GM12801 (cell line): Measurements from ENCODE around the gene AMPH.

Source experiments
- CTCF ChIP-seq: IDR thresholded peaks from one replicate; pipeline ENCODE4 v1.5.1; 2011; ENCODE audit warnings: control low read depth; ENCODE audit not compliant: insufficient read length; ENCODE audit errors: extremely low read depth

The AMPH gene

GRCh38 chr7:38630720-38631673 is at the start of gene AMPH:
TSS of gene AMPH (minus strand) at chr7:38631373. CDS start at chr7:38631351, 22 bp downstream.
- TF ChIP-seq CTCF: no peak

- TF ChIP-seq CTCF: no peak
Measured at GRCh38 chr7:38679419-38679818, 48.2 kb upstream of the AMPH start.

GRCh38 chr7:38678698-38679054 is 47.5 kb upstream of the AMPH start:
- no peak for TF ChIP-seq CTCF

- TF ChIP-seq CTCF: no peak
Measured at GRCh38 chr7:38677981-38678697, 47.0 kb upstream of the AMPH start.

GRCh38 chr7:38675494-38676106 is 44.4 kb upstream of the AMPH start:
- TF ChIP-seq CTCF: no peak

- no peak for TF ChIP-seq CTCF
Measured at GRCh38 chr7:38674513-38674912, 43.3 kb upstream of the AMPH start.

- no peak for TF ChIP-seq CTCF
Measured at GRCh38 chr7:38673795-38674194, 42.6 kb upstream of the AMPH start.
